Parathyroid adenoma (tissue), 2 donors: Measurements from ENCODE around the gene ZDHHC7.

ENCODE experiments used
- H2AFZ ChIP-seq: fragments of 300-600 bp; sonication (generic); one replicate; pipeline ENCODE4 v1.7.0; 2017; ENCODE audit warnings: antibody characterized with exemption, mild to moderate bottlenecking
- H3K27ac ChIP-seq: fragments of 300-600 bp; sonication (generic); one replicate; pipeline ENCODE4 v1.7.0; 2017
- H3K27me3 ChIP-seq: fragments of 300-600 bp; sonication (generic); one replicate; pipeline ENCODE4 v1.7.0; 2017; ENCODE audit warnings: low read length; ENCODE audit not compliant: control insufficient read depth, insufficient read depth
- H3K36me3 ChIP-seq: fragments of 300-600 bp; sonication (generic); one replicate; pipeline ENCODE4 v1.7.0; 2017; ENCODE audit warnings: low read length; ENCODE audit not compliant: control insufficient read depth, insufficient read depth
- H3K4me1 ChIP-seq: fragments of 300-600 bp; sonication (generic); one replicate; pipeline ENCODE4 v1.7.0; 2017; ENCODE audit warnings: control low read depth
- H3K4me2 ChIP-seq: fragments of 300-600 bp; sonication (generic); one replicate; pipeline ENCODE4 v1.7.0; 2017; ENCODE audit warnings: low read length
- H3K4me3 ChIP-seq: fragments of 300-600 bp; sonication (generic); one replicate; pipeline ENCODE4 v1.7.0; 2017; ENCODE audit warnings: low read depth, low read length
- H3K79me2 ChIP-seq: fragments of 300-600 bp; sonication (generic); one replicate; pipeline ENCODE4 v1.7.0; 2017; ENCODE audit warnings: control low read depth
- H3K9ac ChIP-seq: fragments of 300-600 bp; sonication (generic); one replicate; pipeline ENCODE4 v1.7.0; 2017; ENCODE audit warnings: mild to moderate bottlenecking
- H3K9me3 ChIP-seq: fragments of 300-600 bp; sonication (generic); one replicate; pipeline ENCODE4 v1.7.0; 2017; ENCODE audit warnings: low read length; ENCODE audit not compliant: control insufficient read depth
- TF ChIP-seq, protein P1 (sequence below): fragments of 300-600 bp; sonication (generic); IDR thresholded peaks from one replicate; pipeline ENCODE4 v1.7.0; 2017; ENCODE audit warnings: antibody characterized with exemption, mild to moderate bottlenecking
- donor health status: primary hyperparathyroidism.

ZDHHC7 gene

DNA sequence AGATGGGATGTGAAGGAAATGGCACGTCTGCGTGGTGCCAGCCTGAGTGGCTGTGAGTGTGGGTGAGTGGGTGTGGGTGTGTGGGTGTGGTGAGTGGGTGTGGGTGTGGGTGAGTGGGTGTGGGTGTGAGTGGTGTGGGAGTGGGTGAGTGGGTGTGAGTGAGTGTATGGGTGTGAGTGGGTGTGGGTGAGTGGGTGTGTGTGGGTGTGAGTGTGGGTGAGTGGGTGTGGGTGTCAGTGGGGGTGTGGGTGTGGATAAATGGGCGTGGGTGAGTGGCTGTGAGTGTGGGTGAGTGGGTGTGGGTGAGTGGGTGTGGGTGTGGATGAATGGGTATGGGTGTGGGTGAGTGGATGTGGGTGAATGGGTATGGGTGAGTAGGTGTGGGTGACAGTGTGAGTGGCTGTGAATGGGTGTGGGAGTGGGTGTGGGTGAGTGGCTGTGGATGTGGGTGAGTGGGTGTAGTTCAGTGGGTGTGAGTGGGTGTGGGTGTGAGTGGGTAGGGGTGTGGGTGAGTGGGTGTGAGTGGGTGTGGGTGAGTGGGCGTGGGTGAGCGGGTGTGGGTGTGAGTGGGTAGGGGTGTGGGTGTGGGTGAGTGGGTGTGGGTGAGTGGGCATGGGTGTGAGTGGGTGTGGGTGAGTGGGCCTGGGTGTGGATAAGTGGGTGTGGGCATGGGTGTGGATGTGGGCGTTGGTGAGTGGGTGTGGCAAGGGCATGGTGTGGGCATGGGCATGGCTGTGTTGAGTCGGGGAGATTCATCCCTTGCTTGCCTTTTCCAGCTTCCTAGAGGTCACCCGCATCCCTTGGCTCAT, 80.8 kb downstream of the ZDHHC7 start:
- Histone ChIP-seq H3K27me3 (no peaks in the 10 kb centered on the region), H3K4me2 (no peak overlapping the region), H3K9ac (no peak overlapping the region), H2AFZ (no peak overlapping the region), H3K9me3 (no peaks in the 10 kb centered on the region), H3K4me1 (no peaks in the 10 kb centered on the region), H3K36me3 (no peaks in the 10 kb centered on the region), H3K79me2 (no peaks in the 10 kb centered on the region), H3K27ac (no peak overlapping the region), H3K4me3 (no peak overlapping the region)
- TF ChIP-seq, protein P1, sequence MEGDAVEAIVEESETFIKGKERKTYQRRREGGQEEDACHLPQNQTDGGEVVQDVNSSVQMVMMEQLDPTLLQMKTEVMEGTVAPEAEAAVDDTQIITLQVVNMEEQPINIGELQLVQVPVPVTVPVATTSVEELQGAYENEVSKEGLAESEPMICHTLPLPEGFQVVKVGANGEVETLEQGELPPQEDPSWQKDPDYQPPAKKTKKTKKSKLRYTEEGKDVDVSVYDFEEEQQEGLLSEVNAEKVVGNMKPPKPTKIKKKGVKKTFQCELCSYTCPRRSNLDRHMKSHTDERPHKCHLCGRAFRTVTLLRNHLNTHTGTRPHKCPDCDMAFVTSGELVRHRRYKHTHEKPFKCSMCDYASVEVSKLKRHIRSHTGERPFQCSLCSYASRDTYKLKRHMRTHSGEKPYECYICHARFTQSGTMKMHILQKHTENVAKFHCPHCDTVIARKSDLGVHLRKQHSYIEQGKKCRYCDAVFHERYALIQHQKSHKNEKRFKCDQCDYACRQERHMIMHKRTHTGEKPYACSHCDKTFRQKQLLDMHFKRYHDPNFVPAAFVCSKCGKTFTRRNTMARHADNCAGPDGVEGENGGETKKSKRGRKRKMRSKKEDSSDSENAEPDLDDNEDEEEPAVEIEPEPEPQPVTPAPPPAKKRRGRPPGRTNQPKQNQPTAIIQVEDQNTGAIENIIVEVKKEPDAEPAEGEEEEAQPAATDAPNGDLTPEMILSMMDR = no peak

DNA sequence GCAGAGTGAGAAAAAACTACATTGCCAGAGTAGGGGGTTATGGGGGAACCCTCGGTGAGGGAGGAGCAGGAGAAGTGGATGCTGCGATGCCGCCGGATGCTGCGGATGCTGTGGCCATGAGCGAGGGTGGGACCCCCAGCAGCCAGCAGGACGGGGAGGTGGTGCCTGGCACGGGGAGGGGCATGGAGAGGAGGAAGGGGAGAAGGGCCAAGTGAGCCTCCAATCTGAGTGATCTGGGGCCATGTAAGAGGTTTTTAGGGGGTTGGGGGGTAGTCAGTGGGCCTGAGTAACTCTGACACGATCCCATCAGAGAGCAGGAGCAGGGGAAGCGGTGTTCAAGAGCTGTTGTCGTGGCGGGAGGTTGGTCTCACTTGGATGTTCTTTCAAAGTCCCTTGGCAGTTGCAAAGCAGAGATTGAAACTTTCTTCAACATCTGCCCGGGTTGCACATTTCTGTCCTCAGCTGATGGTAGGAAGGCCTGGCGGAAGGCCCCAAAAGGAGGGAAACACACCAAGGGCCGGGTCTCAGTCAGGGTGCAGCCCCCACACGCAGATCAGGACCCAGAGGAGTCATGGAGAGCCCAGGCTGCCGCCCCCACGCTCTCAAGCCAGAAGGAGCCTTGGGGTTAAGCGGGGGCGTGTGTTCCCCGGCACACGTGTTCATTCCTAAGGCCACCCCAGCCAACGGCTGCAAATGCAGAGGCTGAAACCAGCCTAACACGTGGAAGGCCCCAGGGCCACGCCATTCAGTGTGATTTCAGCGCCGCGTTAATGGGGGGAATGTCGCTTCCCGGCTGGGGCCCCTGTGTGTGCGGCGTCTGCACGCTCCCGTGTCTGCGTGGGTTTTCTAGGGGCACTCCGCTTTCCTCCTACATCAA, 81.7 kb downstream of the ZDHHC7 start:
- H3K27me3 ChIP-seq = no peaks in the 10 kb centered on the region
- H3K79me2 ChIP-seq = no peaks in the 10 kb centered on the region
- no peaks in the 10 kb centered on the region for H3K9me3 ChIP-seq
- no peak overlapping the region for H3K27ac ChIP-seq
- no peak overlapping the region for H3K9ac ChIP-seq
- no peak overlapping the region for H2AFZ ChIP-seq
- H3K4me2 ChIP-seq = no peak overlapping the region
- no peak overlapping the region for H3K4me3 ChIP-seq
- no peaks in the 10 kb centered on the region for H3K4me1 ChIP-seq
- H3K36me3 ChIP-seq = no peaks in the 10 kb centered on the region
- TF ChIP-seq, protein P1 = no peak

DNA sequence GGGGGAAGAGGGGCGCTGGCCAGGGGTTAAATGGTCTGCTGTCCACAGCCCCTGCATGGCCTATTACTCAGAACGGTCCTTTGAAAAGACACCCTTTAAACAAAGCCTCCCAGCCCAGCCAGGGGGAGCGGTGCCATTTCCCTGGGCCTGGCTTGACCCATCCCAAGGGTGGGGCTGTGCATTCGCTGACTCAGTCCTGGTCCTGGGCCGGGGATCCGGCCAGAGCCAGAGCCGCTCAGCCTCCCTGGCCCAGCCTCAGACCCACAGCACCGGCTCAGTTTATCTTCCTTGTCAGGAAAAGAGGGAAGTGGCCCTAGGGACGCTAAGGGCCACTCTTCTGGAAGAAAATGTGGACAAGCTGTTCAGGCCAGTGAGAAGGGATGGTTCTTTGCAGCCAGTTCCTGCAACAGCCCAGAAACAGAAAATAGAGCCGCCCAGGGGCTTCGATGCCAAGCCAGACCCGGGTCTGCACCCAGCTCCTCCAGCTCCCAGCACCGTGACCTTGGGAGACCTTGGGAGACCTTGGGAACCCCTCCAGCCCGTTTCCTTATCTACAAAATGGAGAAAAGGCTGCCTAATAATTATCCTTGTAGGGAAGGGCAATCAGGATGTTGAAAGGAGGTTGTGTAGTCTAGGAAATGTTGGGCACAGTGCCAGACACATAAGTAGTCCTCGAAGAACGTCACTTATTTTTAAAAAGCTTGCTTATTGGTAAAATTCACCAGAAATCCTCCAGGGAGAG, 82.5 kb downstream of the ZDHHC7 start:
- Histone ChIP-seq H3K4me3 (no peak overlapping the region), H2AFZ (no peak overlapping the region), H3K4me2 (no peak overlapping the region), H3K4me1 (no peaks in the 10 kb centered on the region), H3K9me3 (no peaks in the 10 kb centered on the region), H3K79me2 (no peaks in the 10 kb centered on the region), H3K27ac (no peak overlapping the region), H3K27me3 (no peaks in the 10 kb centered on the region), H3K9ac (no peak overlapping the region), H3K36me3 (no peaks in the 10 kb centered on the region)
- TF ChIP-seq, protein P1 = no peak

DNA sequence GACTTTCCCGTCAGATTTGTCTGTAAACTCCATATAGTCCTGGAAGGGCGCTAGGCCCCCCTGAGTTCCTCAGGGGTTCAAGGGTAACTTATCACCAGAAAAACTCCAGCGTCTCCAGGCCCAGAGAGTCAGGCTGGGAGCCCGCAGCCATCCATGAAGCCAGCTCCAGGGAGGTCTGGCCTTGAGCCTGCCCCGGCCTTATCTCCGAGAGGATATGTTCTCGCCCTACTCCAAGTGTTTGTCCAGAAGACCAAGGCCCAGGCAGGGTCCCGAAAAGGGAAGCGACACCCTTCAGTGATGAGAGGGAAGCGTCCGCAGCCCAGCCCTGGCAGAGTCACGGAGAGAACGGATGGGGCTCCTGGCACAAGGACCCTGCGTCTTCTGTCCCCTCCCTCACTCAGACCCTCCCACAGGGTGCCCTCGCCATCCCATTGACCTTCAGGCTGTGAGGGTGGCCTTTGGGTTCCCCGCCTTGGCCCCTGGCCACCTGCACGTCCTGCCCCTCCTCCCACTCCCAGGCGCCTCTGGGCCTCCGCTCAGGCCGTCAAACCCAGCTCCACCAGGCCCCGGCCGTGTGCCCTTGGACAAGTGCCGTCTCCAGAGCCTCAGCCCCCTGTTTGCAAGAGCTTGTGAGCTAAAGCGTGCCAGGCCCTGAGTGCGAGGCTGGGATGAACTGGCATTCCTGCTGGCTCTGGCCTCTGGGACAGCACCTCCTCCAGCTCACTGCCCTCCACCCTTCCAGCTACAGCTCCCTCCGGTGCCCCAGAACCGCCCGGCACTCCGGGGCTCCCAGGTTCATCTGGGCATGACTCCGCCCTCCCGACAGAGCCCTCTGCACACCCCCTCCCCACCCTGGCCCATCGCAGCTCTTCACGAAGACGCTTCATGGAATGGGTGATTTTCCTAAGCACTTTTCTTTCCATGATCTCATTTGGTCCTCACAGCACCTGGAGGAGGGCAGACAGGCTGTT, 83.4 kb downstream of the ZDHHC7 start:
- no peaks in the 10 kb centered on the region for H3K4me1 ChIP-seq
- H3K9ac ChIP-seq = no peak overlapping the region
- no peak overlapping the region for H3K27ac ChIP-seq
- no peak overlapping the region for H3K4me3 ChIP-seq
- no peak overlapping the region for H3K4me2 ChIP-seq
- no peaks in the 10 kb centered on the region for H3K9me3 ChIP-seq
- H3K27me3 ChIP-seq = no peaks in the 10 kb centered on the region
- TF ChIP-seq, protein P1 = no peak
- H2AFZ ChIP-seq = no peak overlapping the region
- no peaks in the 10 kb centered on the region for H3K36me3 ChIP-seq
- no peaks in the 10 kb centered on the region for H3K79me2 ChIP-seq
